HCT116 (cell line): ENCODE results near the gene PTGR3.

Experiments used
- POLR2AphosphoS5 ChIP-seq: IDR thresholded peaks from 2 replicates; pipeline ENCODE4 v1.6.1; 2011; ENCODE audit warnings: mild to moderate bottlenecking, low read depth, low read length, moderate library complexity
- TF ChIP-seq, protein P1 (sequence below): IDR thresholded peaks from 2 replicates; pipeline ENCODE4 v1.6.1; 2012
- TF ChIP-seq, protein P2 (sequence below), 3 experiments: fragments of 200-600 bp in 1 of 3; sonication (generic) in 1 of 3; IDR thresholded peaks in 2 of 3; conservative IDR thresholded peaks in 1 of 3; 2 replicates each; pipeline ENCODE4 v1.5.1; 2012 to 2017; ENCODE audit warnings: low read depth in 2 of 3, low read length in 2 of 3, antibody characterized with exemption in 1 of 3, borderline replicate concordance in 1 of 3, control low read depth in 1 of 3, mild to moderate bottlenecking in 1 of 3, mixed read lengths in 1 of 3, mixed run types in 1 of 3, moderate library complexity in 1 of 3; ENCODE audit not compliant: insufficient read depth in 1 of 3

DNA sequence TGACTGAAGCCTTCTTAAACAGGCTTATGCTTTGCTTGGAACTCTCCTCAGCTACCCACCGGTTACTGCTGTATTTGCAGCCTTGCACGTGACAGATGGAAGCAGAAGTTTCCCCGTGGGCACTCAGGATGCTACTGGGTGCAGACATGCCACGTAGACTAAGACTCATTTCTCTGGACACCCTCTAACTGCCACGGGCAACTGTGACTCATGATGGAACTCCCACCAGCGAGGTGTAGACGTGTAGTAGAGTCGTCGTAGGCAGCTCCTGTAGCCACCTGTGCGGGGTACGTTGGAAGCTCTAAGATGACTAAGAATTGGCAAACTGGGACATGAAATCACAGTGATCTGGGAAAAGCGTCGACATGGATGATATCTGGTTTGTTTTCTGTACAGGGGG lies 29.2 kb upstream of the PTGR3 start:
- TF ChIP-seq, protein P1, sequence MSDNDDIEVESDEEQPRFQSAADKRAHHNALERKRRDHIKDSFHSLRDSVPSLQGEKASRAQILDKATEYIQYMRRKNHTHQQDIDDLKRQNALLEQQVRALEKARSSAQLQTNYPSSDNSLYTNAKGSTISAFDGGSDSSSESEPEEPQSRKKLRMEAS: no peak
- TF ChIP-seq, protein P2, sequence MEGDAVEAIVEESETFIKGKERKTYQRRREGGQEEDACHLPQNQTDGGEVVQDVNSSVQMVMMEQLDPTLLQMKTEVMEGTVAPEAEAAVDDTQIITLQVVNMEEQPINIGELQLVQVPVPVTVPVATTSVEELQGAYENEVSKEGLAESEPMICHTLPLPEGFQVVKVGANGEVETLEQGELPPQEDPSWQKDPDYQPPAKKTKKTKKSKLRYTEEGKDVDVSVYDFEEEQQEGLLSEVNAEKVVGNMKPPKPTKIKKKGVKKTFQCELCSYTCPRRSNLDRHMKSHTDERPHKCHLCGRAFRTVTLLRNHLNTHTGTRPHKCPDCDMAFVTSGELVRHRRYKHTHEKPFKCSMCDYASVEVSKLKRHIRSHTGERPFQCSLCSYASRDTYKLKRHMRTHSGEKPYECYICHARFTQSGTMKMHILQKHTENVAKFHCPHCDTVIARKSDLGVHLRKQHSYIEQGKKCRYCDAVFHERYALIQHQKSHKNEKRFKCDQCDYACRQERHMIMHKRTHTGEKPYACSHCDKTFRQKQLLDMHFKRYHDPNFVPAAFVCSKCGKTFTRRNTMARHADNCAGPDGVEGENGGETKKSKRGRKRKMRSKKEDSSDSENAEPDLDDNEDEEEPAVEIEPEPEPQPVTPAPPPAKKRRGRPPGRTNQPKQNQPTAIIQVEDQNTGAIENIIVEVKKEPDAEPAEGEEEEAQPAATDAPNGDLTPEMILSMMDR (IDR thresholded peaks at IDR 0.05 in 2 of 3, conservative IDR thresholded peaks at IDR 0.05 in 1 of 3; ENCODE audit: borderline replicate concordance in 1 of 3, insufficient read depth in 1 of 3, low read depth in 2 of 3, low read length in 2 of 3): no peak
- no peak for TF ChIP-seq POLR2AphosphoS5
